ENCODE data around the gene APCDD1L. TPM values are rescaled to one million over a fixed set of nuclear protein-coding genes. Genes with fewer than 3 reads are reported as not detected.
A peak's percentile ranks its signal among the peaks of the same experiment; 100 is the strongest.

The APCDD1L gene
- total and polyA plus RNA-seq, 4 donors = 0.02 to 0.74 (median 0.31) TPM

DNA sequence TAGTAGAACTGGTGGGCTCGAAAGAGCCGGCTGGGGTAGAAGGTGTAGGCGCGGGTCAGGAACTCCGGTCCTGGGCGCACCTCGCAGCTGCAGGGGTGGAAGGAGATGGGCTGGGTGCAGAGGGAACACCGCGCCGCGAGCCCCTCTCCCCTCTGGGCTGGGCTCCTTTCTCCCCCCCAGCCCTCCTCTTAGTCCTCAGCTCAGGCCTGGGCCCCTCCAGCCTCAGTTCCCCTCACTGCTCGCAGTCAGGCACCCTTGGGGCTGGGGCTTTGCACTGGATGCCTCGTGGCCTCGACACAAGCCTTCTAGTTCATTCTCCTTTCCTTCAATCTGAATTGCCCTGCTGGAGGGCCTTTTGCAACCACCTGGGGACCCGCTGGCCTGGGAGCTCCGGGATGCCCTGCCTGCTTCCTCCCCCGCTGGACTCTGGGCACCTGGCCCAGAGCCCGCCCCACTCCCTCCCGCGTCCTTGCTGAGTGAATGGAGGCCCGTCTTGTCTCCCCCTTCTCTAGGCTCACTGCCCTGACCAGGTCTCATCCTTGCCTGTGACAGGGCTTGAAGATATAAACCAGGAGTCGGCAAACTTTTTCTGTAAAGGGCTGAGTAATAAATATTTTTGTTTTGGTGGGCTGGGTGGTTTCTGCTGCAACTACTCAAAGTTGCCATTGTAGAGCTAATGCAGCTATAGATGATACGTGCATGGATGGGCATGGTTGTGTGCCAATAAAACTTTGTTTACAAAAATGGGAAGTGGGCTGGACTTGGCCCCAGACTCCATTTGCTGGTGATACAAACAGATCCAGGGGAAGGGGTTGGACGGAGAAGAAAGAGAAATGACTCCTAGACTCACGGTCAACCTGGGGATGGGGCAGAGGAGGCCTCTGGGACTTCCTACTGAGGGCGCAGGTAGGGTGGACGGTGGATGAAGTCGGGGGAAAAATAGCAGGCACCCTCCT lies 47.3 kb downstream of the APCDD1L start:
- peak in 2 of 3 donors; percentile 47 to 57 for DNase-seq

DNA sequence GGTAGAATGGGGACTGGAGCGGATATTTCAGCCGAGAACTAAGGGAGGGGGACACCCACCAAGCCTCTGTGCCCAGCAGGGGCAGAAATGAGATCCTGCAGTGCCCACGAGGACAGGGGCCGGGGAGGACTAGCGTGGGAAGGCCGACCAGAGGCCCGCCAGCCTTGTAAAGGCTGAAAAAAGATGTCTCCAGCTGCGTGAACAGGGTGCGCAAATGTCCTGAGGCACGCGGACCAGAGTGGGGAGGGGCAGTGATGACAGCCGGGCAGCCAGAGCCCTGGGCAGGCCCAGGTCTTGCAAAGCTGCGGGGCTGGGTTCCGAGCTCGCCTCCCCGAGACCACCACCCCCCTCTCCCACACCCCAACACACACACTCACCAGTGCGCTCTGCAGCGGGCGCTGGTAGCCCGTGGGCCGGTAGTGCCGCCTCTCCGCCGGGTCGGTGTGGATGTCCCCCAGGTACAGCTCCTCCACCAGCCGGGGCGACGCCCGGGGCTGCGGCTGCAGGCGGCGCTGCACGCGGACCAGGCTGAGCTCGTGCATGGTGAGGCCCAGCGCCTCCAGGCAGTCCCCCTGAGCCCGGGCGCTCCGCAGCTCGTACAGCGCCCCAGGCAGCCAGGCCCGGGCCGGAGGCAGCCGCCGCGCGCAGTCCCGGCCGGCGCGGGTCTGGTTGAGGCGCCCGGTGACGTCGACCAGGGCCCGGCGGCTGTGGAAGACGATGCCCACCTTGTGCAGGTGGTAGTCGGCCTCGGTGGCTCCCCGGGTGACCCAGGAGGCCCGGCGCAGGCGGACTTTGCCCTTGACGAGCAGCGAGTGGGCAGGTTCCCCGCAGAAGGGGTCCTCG lies 48.2 kb downstream of the APCDD1L start:
- Histone ChIP-seq H3K9ac (ENCODE audit: insufficient read depth in 1 of 2, low read length in 2 of 2) (no peak overlapping the region), H3K4me1 (ENCODE audit: control insufficient read depth in 5 of 5, insufficient read depth in 5 of 5, low read length in 5 of 5) (peaks cover 0 to 43% (median 2%) of the 10 kb centered on the region in 5 donors), H3K27me3 (ENCODE audit: control insufficient read depth in 3 of 3, insufficient read depth in 3 of 3, low read length in 2 of 3) (no peaks in the 10 kb centered on the region), H3K4me3 (no peak overlapping the region), H3K9me3 (ENCODE audit: control insufficient read depth in 4 of 4, insufficient read depth in 3 of 4, low read length in 3 of 4) (no peaks in the 10 kb centered on the region), H3K36me3 (ENCODE audit: control insufficient read depth in 4 of 4, insufficient read depth in 4 of 4, low read length in 4 of 4) (no peaks in the 10 kb centered on the region), H3K27ac (ENCODE audit: low read depth in 1 of 2, low read length in 1 of 2) (no peak overlapping the region)
- TF ChIP-seq, protein P1, sequence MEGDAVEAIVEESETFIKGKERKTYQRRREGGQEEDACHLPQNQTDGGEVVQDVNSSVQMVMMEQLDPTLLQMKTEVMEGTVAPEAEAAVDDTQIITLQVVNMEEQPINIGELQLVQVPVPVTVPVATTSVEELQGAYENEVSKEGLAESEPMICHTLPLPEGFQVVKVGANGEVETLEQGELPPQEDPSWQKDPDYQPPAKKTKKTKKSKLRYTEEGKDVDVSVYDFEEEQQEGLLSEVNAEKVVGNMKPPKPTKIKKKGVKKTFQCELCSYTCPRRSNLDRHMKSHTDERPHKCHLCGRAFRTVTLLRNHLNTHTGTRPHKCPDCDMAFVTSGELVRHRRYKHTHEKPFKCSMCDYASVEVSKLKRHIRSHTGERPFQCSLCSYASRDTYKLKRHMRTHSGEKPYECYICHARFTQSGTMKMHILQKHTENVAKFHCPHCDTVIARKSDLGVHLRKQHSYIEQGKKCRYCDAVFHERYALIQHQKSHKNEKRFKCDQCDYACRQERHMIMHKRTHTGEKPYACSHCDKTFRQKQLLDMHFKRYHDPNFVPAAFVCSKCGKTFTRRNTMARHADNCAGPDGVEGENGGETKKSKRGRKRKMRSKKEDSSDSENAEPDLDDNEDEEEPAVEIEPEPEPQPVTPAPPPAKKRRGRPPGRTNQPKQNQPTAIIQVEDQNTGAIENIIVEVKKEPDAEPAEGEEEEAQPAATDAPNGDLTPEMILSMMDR (IDR thresholded peaks at IDR 0.05; ENCODE audit: control extremely low read depth, extremely low read depth) = no peak
- no peak for DNase-seq
- 57 to 60% methylated on average over 61 to 68 of the region's 68 CpGs for WGBS, 2 donors
- no peak for ATAC-seq (ENCODE audit: insufficient read depth, low FRiP score)

More for the DNA sequence above, 47.3 kb downstream of the APCDD1L start:
- TF ChIP-seq, protein P1 (IDR thresholded peaks at IDR 0.05; ENCODE audit: control extremely low read depth, extremely low read depth) = no peak
- Histone ChIP-seq H3K9ac (ENCODE audit: insufficient read depth in 1 of 2, low read length in 2 of 2) (no peak overlapping the region), H3K4me3 (no peak overlapping the region), H3K27ac (ENCODE audit: low read depth in 1 of 2, low read length in 1 of 2) (no peak overlapping the region), H3K9me3 (ENCODE audit: control insufficient read depth in 4 of 4, insufficient read depth in 3 of 4, low read length in 3 of 4) (no peaks in the 10 kb centered on the region), H3K4me1 (ENCODE audit: control insufficient read depth in 5 of 5, insufficient read depth in 5 of 5, low read length in 5 of 5) (peaks cover 0 to 50% (median 3%) of the 10 kb centered on the region in 5 donors), H3K27me3 (ENCODE audit: control insufficient read depth in 3 of 3, insufficient read depth in 3 of 3, low read length in 2 of 3) (no peaks in the 10 kb centered on the region), H3K36me3 (ENCODE audit: control insufficient read depth in 4 of 4, insufficient read depth in 4 of 4, low read length in 4 of 4) (no peaks in the 10 kb centered on the region)
- WGBS, 2 donors = 69 to 72% methylated on average over 28 of the region's 28 CpGs
- no peak for ATAC-seq (ENCODE audit: insufficient read depth, low FRiP score)

DNA sequence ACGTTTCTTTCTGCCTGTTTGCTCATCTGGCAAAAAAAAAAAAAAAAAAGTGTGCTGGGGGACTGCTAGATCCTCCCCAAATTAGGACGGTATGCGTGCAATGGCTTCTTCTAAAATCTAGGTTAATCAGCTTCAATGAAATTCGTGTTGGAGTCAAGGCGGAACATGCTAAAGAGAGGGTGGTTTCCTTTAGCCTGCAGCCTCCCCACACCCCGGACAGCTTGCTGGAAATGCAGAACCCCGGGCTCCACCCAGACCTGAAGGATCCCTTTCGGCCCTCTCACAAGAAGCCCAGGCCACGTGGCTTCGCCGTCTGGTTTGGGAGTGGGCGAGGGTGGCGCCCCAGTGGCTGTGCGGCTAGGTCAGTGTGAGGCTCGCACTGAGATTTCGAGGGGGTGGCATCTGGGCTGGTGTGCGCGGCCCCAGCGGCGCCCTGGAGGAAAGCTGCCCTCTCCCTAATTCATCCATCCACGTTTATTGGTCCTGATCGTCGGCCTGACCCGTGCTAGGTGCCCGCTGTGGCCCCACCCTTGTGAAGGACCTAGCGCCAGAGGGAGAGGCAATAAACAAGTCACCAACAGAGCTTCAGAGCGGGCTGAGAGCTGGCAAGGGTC lies 49.0 kb downstream of the APCDD1L start:
- Histone ChIP-seq H3K9me3 (ENCODE audit: control insufficient read depth in 4 of 4, insufficient read depth in 3 of 4, low read length in 3 of 4) (no peaks in the 10 kb centered on the region), H3K27ac (ENCODE audit: low read depth in 1 of 2, low read length in 1 of 2) (no peak overlapping the region), H3K4me3 (no peak overlapping the region), H3K27me3 (ENCODE audit: control insufficient read depth in 3 of 3, insufficient read depth in 3 of 3, low read length in 2 of 3) (no peaks in the 10 kb centered on the region), H3K36me3 (ENCODE audit: control insufficient read depth in 4 of 4, insufficient read depth in 4 of 4, low read length in 4 of 4) (no peaks in the 10 kb centered on the region), H3K9ac (ENCODE audit: insufficient read depth in 1 of 2, low read length in 2 of 2) (no peak overlapping the region), H3K4me1 (ENCODE audit: control insufficient read depth in 5 of 5, insufficient read depth in 5 of 5, low read length in 5 of 5) (peaks cover 0 to 37% (median 0%) of the 10 kb centered on the region in 5 donors)
- TF ChIP-seq, protein P1 (IDR thresholded peaks at IDR 0.05; ENCODE audit: control extremely low read depth, extremely low read depth) = no peak
- 93 to 96% methylated on average over 27 of the region's 27 CpGs for WGBS, 2 donors
- ATAC-seq (ENCODE audit: insufficient read depth, low FRiP score) (no peak), DNase-seq (no peak)

All from lung (tissue), 12 donors.